Measurements from ENCODE around the gene STOM.
"Not testable (repeated sequence)": the region's sequence is repeated elsewhere in the genome, so short reads cannot be mapped to it uniquely, and the experiment has no call there.

The STOM gene

DNA sequence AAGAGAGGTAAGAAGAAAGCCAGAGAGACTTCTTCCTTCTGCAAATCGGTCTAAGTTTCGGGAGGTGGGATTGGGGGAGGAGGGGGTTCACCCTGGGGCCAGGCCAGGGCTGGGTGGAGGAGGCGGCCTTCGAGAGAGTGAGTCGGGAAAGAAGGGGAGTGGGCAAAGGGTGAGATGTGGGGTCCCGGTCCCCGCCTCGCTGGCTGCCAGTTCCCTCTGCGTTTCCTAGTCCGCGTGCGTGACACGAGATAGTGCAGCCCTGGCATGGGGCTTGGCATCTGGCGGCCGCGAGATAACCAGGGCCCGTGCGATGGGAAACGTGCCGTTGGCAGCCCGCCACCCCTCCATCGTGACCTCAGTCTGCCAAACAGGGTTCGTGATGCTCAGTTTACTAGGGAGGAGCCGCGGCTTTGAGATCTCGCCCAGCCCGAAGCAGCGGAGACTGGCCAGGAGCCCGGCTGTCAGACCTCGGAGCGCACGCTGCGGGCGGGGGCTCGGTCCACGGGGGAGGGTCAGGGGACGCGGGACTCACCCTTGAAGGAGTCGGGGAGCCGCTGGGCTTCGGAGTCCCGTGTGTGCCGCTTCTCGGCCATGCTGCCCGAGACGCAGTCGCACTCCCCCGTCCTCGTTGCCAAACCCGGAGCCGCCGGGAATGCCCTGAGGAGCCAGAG is at the start of gene STOM:
TSS of gene STOM (minus strand) at position 656 of the 671 bp plus-strand sequence. CDS start at position 593, 63 bp downstream.
- no peak for DNase-seq

GRCh38 chr9:121411993-121412392 is 41.9 kb upstream of the STOM start:
- DNase-seq, result no peak

- no peak for DNase-seq
Observed at GRCh38 chr9:121405899-121406298, 35.8 kb upstream of the STOM start.

GRCh38 chr9:121404906-121405305 is 34.9 kb upstream of the STOM start:
- DNase-seq, result no peak

- peak; percentile 84 for DNase-seq
Observed at GRCh38 chr9:121399883-121400607, 30.0 kb upstream of the STOM start.

GRCh38 chr9:121399126-121399882 is 29.3 kb upstream of the STOM start:
- DNase-seq, result no peak

DNA sequence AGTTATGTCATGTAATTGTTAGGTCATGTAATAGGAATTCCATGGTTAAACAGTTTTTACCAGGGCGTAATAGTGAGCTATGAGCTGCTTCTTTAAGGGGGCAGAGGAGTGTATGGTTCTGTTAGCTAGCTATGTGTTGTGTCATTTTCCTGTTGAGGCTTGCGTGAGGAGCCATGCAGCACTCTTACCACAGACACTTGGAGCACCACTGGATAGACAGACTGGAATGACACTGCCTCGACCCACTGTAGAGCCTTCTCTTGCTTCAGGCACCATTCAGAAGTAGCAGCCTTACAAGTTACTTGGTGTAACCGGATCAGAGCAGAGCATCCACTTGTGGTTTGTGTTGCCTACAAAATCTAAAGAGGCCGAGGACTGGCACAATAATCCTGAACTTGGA is 28.3 kb upstream of the STOM start:
- no peak for DNase-seq

DNA sequence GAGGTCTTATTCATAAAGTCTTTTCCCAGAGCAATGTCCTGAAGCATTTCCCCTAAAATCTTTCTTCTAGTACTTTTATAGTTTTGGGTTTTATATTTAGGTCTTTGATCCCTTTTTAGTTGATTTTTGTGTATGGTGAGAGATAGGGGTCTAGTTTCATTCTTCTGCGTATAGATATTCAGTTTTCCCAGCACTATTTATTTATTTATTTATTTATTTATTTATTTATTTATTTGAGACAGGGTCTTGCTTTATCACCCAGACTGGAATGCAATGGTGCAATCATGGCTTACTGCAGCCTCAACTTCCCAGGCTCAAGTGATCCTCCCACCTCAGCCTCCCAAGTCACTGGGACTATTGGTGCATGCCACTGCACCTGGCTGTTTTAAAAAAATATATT is 27.2 kb upstream of the STOM start:
- not testable (repeated sequence) for DNase-seq

DNA sequence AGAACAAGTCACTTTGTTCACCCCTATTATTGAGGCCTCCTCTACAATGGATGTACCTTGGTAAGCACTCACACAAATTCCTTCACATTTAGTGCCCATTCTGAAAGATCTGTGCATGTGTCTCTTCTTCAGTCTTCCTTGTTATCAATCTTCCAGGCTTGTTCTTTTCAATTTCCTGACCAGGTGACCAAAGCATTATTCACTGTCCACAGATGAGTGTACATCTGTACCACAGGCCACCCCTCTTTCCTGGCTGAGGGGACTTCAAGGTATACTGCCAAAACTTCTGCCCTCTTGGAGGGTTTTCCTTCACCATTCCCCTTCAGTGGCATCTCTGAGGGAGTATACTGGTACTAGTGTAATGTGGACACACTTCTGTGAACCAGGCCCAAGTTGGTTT is 25.5 kb upstream of the STOM start:
- DNase-seq, result no peak

DNA sequence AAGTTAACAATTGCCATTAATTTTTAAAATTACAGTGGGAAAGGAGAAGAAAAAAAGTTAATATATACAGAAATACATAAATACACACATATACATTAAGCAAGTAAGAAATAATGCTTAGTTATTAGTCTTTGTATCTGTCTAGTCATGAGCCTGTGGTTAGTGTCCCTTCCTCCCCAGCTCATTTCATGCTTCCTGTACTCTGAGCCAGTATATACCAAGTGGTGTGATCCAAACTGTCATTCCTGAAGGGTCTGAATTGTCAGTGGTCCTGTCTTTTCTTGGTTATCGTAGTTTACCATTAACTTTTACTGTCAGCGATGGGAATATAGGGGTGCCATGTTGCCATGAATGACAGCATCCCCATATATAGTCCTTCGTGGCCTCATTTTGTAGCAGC is 24.2 kb upstream of the STOM start:
- DNase-seq, result no peak

GRCh38 chr9:121393318-121393717 is 23.3 kb upstream of the STOM start:
- no peak for DNase-seq

GRCh38 chr9:121390372-121390771 is 20.3 kb upstream of the STOM start:
- no peak for DNase-seq

DNA sequence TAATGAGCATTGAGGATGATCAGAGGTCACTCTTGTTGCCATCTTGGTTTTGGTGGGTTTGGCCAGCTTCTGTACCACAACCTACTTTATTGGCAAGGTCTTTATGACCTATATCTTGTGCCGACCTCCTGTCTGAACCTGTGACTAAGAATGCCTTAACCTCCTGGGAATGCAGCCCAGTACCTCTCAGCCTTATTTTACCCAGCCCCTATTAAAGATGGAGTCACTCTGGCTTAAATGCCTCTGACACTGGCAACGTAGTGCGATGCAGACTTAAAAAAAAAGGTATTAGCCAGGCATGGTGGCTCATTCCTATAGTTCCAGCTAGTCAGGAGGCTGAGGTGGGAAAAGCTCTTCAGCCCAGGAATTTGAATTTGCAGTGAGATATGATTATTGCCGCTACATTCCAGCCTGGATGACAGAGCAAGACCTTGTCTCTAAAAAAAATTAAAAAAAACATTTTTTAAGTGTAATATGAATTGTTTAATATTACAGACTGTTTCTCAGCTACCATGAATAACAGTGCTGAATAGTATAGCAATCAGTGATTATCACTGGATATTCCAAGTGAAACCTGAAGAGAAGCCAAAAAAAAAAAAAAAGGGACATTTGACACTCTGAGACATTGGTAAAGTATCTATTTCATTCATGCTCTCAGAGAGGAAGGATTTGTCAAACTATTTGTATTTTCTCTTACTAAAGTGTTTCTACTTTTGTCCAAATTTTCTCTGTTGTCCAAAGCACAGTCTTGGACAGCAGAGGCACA is 18.3 kb upstream of the STOM start:
- peak; percentile 39 for DNase-seq

DNA sequence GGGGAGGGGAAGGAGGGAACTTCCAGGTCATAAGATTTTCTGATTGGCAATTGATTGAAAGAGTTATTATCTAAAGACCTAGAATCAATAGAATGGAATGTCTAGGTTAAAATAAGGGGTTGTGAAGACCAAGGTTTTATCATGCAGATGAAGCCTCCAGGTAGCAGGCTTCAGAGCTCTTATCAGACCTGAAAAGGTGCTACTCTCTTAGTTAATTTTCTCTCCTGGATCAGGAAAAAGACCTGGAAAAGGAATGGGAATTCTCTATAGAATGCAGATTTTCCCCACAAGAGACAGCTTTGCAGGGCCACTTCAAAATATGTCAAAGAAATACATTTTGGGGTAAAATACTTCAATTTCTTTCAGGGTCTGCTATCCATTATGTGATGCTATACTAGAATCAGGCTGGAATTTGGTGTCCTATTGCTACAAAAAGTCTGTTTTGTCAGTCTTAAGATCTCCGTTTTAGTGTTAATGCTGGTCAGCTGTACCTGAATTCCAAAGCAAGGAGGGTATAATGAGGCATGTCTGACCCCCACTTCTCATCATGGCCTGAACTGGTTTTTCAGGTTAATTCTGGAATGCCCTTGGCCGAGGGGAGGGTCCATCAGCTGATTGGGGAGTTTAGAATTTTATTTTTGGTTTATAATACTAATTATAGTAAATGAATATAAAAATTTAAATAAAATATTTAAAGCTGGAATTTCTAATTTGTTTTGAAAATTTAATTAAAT is 16.6 kb upstream of the STOM start:
- no peak for DNase-seq

DNA sequence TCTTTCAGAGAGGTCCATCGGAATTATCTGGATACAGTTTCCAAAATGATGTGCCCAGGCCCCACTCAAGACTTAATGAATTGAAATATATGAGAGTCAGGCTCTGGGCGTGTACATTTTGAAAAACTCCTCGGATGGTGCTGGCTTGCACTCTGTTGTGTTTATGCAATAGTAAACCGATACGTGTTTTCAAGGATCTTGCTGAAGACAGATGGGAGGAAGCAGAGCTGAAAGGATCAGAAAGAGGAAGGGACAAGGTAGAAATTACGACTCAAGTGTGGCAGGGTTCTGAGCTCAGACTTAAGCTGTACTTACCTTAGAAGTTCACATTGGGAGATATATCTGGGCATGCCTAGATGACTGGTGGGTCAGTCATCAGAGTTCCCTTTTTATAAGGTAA is 13.7 kb upstream of the STOM start:
- peak; percentile 80 for DNase-seq

DNA sequence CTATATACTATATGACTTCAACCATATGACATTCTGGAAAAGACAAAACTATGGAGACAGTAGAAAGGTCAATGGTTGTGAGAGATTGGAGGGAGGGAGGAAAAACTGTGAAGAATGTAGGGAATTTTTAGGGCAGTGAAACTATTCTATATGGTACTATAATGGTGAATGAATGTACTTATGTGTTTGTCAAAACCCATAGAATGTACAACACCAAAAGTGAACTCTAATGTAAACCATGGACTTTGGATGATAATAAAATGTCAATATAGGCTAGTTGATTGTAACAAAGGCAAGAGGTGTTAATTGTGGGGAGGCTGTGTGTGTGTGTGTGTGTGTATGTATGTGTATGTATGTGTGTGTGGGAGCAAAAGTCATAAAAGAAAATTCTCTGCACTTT is 10.8 kb upstream of the STOM start:
- no peak for DNase-seq

GRCh38 chr9:121376214-121376830 is 6.3 kb upstream of the STOM start:
- DNase-seq, result peak; percentile 18

DNA sequence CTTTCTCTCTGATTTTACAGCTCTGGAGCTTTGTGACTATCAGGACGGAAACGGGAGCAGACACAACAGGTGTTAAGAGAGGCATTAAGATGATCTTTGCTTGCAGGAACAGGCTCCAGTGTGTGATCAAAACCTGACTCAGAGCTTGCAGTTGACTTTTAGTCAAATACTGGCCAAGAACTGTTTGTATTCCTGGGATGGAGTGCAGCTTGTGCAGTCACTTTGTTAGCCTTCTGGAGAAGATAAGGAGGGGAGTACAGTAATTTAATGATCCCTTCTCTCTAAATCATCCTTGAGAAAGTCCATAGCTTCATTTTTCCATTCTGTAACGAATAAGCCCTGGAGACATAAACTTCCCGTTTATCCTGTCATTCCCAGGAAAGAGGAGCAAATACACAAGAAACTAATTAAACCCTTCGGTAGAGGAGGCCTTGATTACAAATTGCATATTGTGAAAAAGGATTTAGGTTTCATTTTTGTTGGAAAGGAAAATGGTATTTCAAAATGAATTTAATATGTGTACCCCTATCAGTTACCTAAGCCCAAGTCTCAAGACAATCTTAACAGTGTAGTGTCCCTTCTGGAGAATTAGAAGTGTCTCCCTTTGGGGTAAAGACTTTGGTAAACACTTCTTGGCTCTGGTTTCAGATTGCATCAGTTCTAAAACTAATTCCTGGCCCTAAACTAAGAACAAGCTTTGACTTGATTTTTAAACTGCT is 3.1 kb upstream of the STOM start:
- DNase-seq, result peak; percentile 54

DNA sequence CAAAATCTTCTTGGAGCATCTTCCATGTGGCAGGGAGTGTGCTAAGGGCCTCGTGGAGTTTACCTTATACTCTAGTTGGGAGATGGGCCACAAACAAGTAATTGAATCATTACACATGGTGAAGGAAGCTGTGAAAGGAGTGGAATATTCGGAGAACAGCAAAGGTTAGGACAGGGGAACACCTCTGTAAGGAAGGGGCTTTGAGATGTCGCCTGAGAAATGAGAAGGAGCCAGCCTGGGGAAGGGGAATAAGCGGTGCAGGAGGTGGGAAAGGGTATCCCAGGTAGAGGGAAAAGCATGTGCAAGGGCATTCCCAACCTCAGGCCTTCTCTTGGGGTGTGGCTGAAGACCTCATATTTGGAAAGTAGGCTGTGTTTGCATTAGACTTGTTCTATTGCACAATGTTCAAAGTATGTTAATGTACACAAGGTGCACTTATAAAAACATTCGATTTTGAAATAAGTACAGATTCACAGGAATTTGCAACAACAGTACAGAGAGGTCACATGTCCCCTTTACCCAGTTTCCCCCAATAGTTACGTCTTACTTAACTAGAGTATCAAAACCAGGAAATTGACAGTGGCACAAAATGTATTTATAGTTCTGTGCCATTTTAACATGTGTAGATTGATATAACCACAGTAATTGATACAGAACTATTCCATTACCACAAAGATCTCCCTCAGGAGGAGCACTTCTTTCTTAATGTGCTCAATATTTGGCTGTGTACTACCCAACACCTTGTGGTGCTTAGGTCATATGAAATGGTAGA is 2.4 kb upstream of the STOM start:
- no peak for DNase-seq

DNA sequence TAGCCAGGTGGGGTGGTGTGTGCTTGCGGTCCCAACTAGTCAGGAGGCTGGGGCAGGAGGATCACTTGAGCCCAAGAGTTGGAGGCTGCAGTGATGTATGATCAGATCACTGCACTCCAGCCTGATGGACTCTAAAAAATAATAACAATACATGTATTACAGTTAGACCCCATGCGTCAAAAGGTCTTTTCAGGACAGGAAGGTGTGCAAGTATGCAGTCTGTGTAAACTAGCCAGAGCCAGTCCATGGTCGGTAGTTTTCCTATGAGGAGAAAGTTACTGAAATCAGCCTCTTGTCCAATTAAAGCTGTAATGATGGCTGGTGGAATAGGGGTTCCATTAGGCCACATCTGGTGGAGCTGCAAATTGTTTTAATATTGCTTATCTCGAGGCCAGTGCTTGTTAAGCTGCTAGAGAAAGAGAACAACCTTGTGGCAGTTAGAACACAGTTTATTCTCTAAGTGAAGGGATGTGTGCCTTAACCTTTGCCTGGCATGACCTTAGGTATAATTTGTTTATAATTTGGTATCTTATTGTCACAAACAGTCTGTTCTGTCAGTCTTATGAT is 1.5 kb upstream of the STOM start:
- DNase-seq, result no peak

All from NCI-H2171 treated with DMSO at 0.1 percent for 48 hours (cell line).